Sigmoid colon (tissue), 7 donors: ENCODE data around the gene PEX10. TPM values are rescaled to one million over a fixed set of nuclear protein-coding genes. Genes with fewer than 3 reads are reported as not detected.

Experiments used
- DNase-seq: peaks from one replicate; pipeline ENCODE4 v3.0.0-alpha.2; 2019
- H3K27ac ChIP-seq, 4 donors: fragments of 200-600 bp; sonication (generic); one replicate each; pipeline ENCODE4 v1.5.1; 2016 to 2019; ENCODE audit warnings: mild to moderate bottlenecking in 1 of 4
- H3K27me3 ChIP-seq, 3 donors: fragments of 200-600 bp; sonication (generic); one replicate each; pipeline ENCODE4 v1.5.1; 2019; ENCODE audit warnings: mild to moderate bottlenecking in 1 of 3
- H3K36me3 ChIP-seq, 4 donors: fragments of 200-600 bp; sonication (generic); one replicate each; pipeline ENCODE4 v1.5.1; 2016 to 2019
- H3K4me1 ChIP-seq, 4 donors: fragments of 200-600 bp; sonication (generic); one replicate each; pipeline ENCODE4 v1.5.1; 2017 to 2019
- H3K4me3 ChIP-seq, 4 donors: fragments of 200-600 bp; sonication (generic); one replicate each; pipeline ENCODE4 v1.5.1; 2017 to 2019; ENCODE audit warnings: mild to moderate bottlenecking in 2 of 4, moderate library complexity in 1 of 4
- H3K9me3 ChIP-seq, 4 donors: fragments of 200-600 bp in 3 of 4; sonication (generic) in 3 of 4; one replicate each; pipeline versions ENCODE4 v1.5.1 to v1.6.1; 2013 to 2019
- CTCF ChIP-seq, 4 experiments: fragments of 450-650 bp in 3 of 4; fragments of 200-600 bp in 1 of 4; IDR thresholded peaks; one replicate each; pipeline ENCODE4 v1.5.1; 2016 to 2019; ENCODE audit warnings: antibody characterized with exemption in 4 of 4, mild to moderate bottlenecking in 3 of 4, moderate library complexity in 2 of 4
- EP300 ChIP-seq, 4 donors: sonication (generic); formaldehyde crosslinking; IDR thresholded peaks; one replicate each; pipeline ENCODE4 v1.6.1; 2017; ENCODE audit warnings: antibody characterized with exemption in 4 of 4
- POLR2A ChIP-seq, 2 donors: fragments of 450-650 bp; IDR thresholded peaks; one replicate each; pipeline ENCODE4 v1.6.1; 2016; ENCODE audit warnings: antibody characterized with exemption in 2 of 2, mild to moderate bottlenecking in 2 of 2, moderate library complexity in 2 of 2
- POLR2AphosphoS5 ChIP-seq, 4 donors: sonication (generic); formaldehyde crosslinking; IDR thresholded peaks; one replicate each; pipeline ENCODE4 v1.6.1; 2017; ENCODE audit warnings: antibody characterized with exemption in 4 of 4
- WGBS, 2 donors: extraction: QIAGEN DNeasy Blood & Tissue Kit; methylation state at CpG; one replicate each; pipeline ENCODE4 v1.1.7; 2013; 5-methylcytosine and 5-hydroxymethylcytosine counted together
- intact Hi-C: fragments of 100-400 bp; cut with DNase I; formaldehyde crosslinking; loops from one replicate; pipeline ENCODE4 v1.15.1; 2023
- polyA plus RNA-seq, 3 donors: library from polyadenylated mRNA; stranded (reverse); fragments of 200-250 nt; gene quantifications; one replicate each; pipeline ENCODE4 v1.2.3, GENCODE V29; 2013
- total RNA-seq, 4 donors: library from RNA; depleted of rRNA; stranded (reverse); fragments of >200 nt; gene quantifications; one replicate each; pipeline ENCODE4 v1.1.0, GENCODE V29; 2016
- donor health status: healthy with polysubstance abuse.
- donor health status: Bipolar disorder and iron deficiency.
- donor health status: healthy.

PEX10 gene
- total and polyA plus RNA-seq, 7 donors: 9.9 to 21.9 (median 13.8) TPM

GRCh38 chr1:2439369-2439768 is 27.0 kb upstream of the PEX10 start:
- H3K9me3 ChIP-seq: no peaks in the 10 kb centered on the region
- H3K4me3 ChIP-seq: no peak overlapping the region
- H3K27ac ChIP-seq: no peak overlapping the region
- H3K4me1 ChIP-seq: no peaks in the 10 kb centered on the region
- WGBS, 2 donors: 80 to 82% methylated on average over 15 of the region's 15 CpGs
- H3K36me3 ChIP-seq: no peaks in the 10 kb centered on the region
- no peak for DNase-seq
- intact Hi-C loops: no loop called here
- peaks cover 7 to 77% (median 30%) of the 10 kb centered on the region in 3 donors for H3K27me3 ChIP-seq
- TF ChIP-seq CTCF (IDR thresholded peaks at IDR 0.05): no peak
- TF ChIP-seq POLR2A (IDR thresholded peaks at IDR 0.05): no peak
- no peak for TF ChIP-seq EP300 (IDR thresholded peaks at IDR 0.05)
- TF ChIP-seq POLR2AphosphoS5 (IDR thresholded peaks at IDR 0.05): no peak

GRCh38 chr1:2438641-2439040 is 26.3 kb upstream of the PEX10 start:
- H3K27me3 ChIP-seq: peaks cover 7 to 77% (median 29%) of the 10 kb centered on the region in 3 donors
- no peaks in the 10 kb centered on the region for H3K4me1 ChIP-seq
- H3K27ac ChIP-seq: no peak overlapping the region
- 90 to 94% methylated on average over 14 of the region's 14 CpGs for WGBS, 2 donors
- no peaks in the 10 kb centered on the region for H3K9me3 ChIP-seq
- H3K4me3 ChIP-seq: no peak overlapping the region
- H3K36me3 ChIP-seq: no peaks in the 10 kb centered on the region
- intact Hi-C loops: no loop called here
- DNase-seq: no peak
- TF ChIP-seq EP300 (IDR thresholded peaks at IDR 0.05) (no peak), CTCF (IDR thresholded peaks at IDR 0.05) (no peak), POLR2AphosphoS5 (IDR thresholded peaks at IDR 0.05) (no peak), POLR2A (IDR thresholded peaks at IDR 0.05) (no peak)

GRCh38 chr1:2438038-2438437 is 25.7 kb upstream of the PEX10 start:
- no peak overlapping the region for H3K4me3 ChIP-seq
- intact Hi-C loops: no loop called here
- no peaks in the 10 kb centered on the region for H3K36me3 ChIP-seq
- no peak for DNase-seq
- H3K9me3 ChIP-seq: no peaks in the 10 kb centered on the region
- no peaks in the 10 kb centered on the region for H3K4me1 ChIP-seq
- TF ChIP-seq POLR2AphosphoS5 (IDR thresholded peaks at IDR 0.05) (no peak), EP300 (IDR thresholded peaks at IDR 0.05) (no peak), POLR2A (IDR thresholded peaks at IDR 0.05) (no peak), CTCF (IDR thresholded peaks at IDR 0.05) (no peak)
- H3K27me3 ChIP-seq: peaks cover 3 to 79% (median 31%) of the 10 kb centered on the region in 3 donors
- H3K27ac ChIP-seq: no peak overlapping the region
- WGBS, 2 donors: 12 to 59% methylated on average over 15 of the region's 15 CpGs

GRCh38 chr1:2437617-2438016 is 25.3 kb upstream of the PEX10 start:
- TF ChIP-seq CTCF (IDR thresholded peaks at IDR 0.05) (no peak), POLR2A (IDR thresholded peaks at IDR 0.05) (no peak), POLR2AphosphoS5 (IDR thresholded peaks at IDR 0.05) (no peak), EP300 (IDR thresholded peaks at IDR 0.05) (no peak)
- H3K36me3 ChIP-seq: no peaks in the 10 kb centered on the region
- no peaks in the 10 kb centered on the region for H3K9me3 ChIP-seq
- 78 to 86% methylated on average over 15 of the region's 15 CpGs for WGBS, 2 donors
- H3K4me3 ChIP-seq: no peak overlapping the region
- intact Hi-C loops: no loop called here
- no peaks in the 10 kb centered on the region for H3K4me1 ChIP-seq
- H3K27me3 ChIP-seq: peaks cover 2 to 79% (median 31%) of the 10 kb centered on the region in 3 donors
- no peak for DNase-seq
- H3K27ac ChIP-seq: no peak overlapping the region

- peaks cover 5 to 79% (median 31%) of the 10 kb centered on the region in 3 donors for H3K27me3 ChIP-seq
- intact Hi-C loops: no loop called here
- H3K4me3 ChIP-seq: no peak overlapping the region
- DNase-seq: no peak
- H3K9me3 ChIP-seq: no peaks in the 10 kb centered on the region
- no peaks in the 10 kb centered on the region for H3K4me1 ChIP-seq
- TF ChIP-seq POLR2A (IDR thresholded peaks at IDR 0.05) (no peak), EP300 (IDR thresholded peaks at IDR 0.05) (no peak), POLR2AphosphoS5 (IDR thresholded peaks at IDR 0.05) (no peak), CTCF (IDR thresholded peaks at IDR 0.05) (no peak)
- WGBS, 2 donors: 86 to 93% methylated on average over 7 of the region's 7 CpGs
- no peaks in the 10 kb centered on the region for H3K36me3 ChIP-seq
- H3K27ac ChIP-seq: no peak overlapping the region
These were observed 24.5 kb upstream of the PEX10 start for GRCh38 chr1:2436876-2437275.
